Limb (tissue), 2 donors: ENCODE results near the gene ZNF691.
"Not testable (repeated sequence)": the region's sequence is repeated elsewhere in the genome, so short reads cannot be mapped to it uniquely, and the experiment has no call there.

Source experiments
- DNase-seq, 2 donors: peaks; one replicate each; pipeline ENCODE4 v3.0.0-alpha.2; 2016; ENCODE audit errors: extremely low spot score in 2 of 2

ZNF691 gene

GRCh38 chr1:42832641-42833240 lies 13.7 kb upstream of the ZNF691 start:
- no peak for DNase-seq

- DNase-seq = no peak
Observed at GRCh38 chr1:42833981-42834380, 12.4 kb upstream of the ZNF691 start.

GRCh38 chr1:42834803-42835202 lies 11.6 kb upstream of the ZNF691 start:
- DNase-seq = no peak

GRCh38 chr1:42835422-42835821 lies 11.0 kb upstream of the ZNF691 start:
- no peak for DNase-seq

DNA sequence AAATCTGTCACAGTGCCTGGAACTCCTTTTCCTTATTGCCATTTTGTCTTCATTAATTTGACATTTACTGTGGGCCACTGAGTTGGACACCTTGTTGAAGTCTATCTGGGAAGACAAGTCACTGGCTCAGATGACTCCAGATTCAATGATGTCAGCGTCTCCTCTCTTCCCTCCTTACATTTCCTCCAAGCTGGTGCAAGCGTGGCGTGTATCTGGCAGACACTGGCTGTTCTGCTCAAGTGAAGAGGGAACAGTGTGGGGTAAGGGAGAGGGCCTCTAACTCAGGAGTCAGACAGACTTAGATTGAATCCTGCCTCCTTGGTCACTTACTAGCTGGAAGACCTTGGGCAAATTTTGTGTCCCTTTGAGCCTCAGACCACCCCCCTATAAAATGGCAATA lies 8.7 kb upstream of the ZNF691 start:
- no peak for DNase-seq

- DNase-seq = no peak
Observed at GRCh38 chr1:42838482-42839190, 7.8 kb upstream of the ZNF691 start.

DNA sequence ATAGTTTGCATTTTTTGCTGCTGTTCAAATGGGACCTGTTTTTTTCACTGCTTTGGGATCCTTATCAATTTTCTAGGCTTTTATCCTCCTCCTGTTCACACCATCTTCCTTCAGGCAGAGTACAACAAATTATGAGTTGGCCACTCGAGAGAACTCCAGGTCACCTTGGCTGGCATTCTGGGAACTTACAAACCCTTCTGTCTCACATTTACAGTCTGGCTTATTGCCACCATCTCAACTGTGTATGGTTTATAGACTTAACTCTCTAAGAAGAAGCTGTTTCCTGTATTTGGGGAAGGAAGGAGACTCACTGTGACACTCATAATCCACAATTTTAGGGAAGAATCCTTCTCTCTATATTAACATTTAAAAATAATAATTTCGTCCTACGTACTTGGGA lies 5.4 kb upstream of the ZNF691 start:
- no peak for DNase-seq

DNA sequence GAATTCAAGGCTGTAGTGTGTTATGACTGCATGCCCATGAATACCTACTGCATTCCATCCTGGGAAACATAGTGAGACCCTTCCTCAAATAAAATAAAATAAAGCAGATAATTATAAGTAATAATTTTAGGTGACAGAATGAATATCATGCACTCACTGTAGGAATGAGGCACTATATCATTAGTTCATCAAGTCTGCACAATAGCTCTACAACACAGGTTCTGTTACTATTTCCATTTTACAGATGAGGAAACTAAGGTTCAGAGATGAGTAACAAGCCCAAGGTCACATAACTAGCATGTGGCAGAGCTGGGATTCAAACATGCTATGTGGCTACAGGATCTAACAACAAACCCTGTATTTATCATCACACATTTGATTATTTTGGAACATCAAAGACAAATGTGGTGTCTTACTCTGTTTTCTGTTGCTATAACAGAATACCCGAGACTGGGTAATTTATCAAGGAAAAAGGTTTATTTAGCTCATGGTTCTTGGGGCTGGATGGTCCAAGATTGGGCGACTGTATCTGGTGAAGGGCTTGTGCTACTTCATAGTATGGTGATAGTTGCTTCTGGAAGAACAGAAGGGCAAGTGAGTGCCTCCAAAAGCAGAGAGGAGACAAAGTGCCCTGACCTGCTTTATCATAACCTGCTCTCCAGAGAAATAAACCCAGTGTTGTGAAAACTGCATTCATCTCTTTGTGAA lies 4.8 kb upstream of the ZNF691 start:
- DNase-seq = no peak

DNA sequence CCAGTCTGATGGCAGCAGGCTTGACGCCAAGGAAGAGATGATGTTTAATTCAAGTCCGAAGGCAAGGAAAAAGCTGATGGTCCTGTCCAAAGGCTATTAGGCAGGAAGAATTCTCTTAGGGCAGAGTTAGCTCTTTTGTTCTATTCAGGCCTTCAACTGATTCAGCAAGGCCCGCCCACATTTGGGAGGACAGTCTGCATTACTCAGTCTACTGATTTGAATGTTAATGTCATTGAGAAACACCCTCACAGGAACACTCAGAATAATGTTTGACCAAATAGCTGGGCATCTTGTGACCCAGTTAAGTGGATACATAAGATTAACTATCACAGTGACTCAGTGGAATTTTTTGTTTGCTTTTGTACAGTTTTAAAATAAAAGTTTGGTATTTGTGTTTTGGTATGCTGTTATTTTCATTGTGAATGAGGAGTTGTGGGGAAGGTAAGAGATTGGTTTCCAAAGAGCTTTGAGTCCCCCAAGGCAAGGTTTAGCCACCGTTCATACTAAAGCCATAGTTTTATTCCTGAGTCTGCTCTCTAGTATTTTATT lies 1.7 kb upstream of the ZNF691 start:
- DNase-seq = no peak

DNA sequence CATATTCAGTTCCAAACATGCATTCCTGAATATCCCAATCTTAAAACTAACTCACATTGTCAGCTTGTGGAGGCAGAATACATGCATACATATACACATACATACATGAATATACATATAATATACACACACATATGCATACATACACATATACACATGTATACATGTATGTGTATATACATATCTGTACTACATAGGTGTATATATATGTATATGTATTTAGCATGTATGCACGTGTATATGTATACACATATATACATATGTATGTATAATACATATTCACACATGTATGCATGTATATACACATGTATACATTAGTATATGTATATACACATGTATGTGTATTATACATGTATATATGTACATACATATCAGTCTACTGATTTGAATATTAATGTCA lies 1.2 kb upstream of the ZNF691 start:
- DNase-seq = no peak

DNA sequence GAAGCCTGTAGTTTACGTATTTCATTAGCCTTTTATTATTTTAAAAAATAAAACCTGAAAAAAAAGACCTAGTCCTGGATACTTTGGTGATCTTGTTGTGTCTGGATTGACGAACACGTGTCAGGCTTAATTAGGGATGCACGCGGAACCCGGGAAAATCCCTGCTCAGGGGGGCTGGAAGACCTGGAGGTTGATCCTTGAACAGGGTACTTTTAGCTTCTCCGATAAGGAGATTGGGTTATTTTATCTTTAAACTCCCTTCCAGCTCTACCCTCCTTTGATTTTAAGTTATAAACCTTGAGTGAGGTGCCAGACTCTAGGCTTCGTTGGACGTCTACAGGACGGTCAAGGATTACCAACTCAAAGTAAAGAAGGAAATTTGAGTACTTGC lies 552 bp upstream of the ZNF691 start:
- DNase-seq = no peak

DNA sequence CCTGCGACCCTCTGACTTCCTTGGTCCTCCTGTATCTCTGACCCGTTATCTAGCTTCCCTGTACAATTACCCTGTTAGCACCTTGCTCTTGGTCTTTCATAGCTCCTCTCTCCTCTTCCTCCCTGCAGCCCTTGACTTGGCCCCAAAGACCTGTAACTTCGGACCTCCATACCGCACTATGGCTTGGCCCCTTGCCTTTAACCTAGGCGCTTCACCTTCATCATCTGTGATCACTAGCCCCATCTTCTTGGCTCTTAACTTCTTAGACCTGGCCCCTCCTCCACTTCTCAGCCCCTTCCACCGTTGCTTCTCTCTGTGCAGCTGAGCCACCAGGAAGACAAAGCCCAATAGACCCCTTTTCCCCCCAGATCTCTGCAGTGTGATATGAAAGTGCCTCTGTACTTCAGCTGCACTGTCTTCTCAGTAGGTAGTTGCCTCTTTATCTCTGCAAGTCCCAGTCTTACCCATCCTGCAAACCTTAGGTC lies 740 bp downstream of the ZNF691 start:
- no peak for DNase-seq

GRCh38 chr1:42847721-42848460 lies 1.5 kb downstream of the ZNF691 start:
- no peak for DNase-seq

DNA sequence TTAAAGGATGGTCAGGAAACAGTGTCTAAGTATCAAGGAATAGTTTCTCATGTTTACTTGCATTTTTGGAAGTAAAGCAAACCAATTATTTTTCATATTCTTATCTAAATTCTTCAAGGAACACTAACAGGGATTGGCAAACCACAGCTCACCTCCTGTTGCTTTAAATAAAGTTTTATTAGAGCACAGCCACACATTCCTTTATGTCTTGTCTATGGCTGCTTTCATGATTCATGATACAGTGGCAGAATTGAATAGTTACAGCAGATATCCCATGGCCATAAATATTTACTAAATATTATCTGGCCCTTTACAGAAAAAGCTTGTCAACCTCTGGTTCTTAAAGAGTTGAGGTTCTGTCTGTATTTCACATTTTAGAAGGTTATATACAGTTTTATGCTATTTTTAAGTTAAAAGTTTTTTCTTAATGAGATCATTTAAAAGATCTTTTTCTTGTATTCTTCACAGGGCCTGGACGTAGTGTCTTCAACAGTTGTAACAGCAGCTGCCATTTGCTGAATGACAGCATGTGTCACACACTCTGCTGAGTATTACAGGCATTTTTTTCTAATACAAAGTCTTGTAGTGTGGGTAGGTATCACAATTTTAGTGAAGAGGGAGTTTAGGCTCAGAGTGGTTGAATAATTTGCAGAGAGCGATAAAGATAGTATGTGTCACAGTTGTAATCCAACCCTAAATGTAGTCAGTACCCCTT lies 2.6 kb downstream of the ZNF691 start:
- no peak for DNase-seq

DNA sequence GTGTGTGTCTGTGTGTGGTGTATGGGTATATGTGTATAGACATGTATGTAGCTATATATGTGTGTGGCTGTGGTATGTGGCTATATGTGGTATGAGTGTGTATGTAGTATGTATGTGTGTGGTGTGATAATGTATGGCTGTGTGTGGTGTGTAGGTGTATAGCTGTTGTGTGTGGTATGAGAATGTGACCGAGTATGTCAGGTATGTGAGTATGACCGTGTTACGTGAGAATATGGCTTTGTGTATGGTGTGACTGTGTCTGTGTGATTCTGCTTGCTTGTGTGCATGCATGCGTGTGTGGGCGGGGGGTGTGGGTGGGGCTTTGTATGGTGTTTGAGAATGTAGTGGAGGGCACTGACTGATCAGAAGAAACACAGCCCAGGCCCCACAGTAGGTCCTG lies 3.5 kb downstream of the ZNF691 start:
- DNase-seq = no peak

GRCh38 chr1:42851420-42851819 lies 5.0 kb downstream of the ZNF691 start:
- DNase-seq = no peak

DNA sequence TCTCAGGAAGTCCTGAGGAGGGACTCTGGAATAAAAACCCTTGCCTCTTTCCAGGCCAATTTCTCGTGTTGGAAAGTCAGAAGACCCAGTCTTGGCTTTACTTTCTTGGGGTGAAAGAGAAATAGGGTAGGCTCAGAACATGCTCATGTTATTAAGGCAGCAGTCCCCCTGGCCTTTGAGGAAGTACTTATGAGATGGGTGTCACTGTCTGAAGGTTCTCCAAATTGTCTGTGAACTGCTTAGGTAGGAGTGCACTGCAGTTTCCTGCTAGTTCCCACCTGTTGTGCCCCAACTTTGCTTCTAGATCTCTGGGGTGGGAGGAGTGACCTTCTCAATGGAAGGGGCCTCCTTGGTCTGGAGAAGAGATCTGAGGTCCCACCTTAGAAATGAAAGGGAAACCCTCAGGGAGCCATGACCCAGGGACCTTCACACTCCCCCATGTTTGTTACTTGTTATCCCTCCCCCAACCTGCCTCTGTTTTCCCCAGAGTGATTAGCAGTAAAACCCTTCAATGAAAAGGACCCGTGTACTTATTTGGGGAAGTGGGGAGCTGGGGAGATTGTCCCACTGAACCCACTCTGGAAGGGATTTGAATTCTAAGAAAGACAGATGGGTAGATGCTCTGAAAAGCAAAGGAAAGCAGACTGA lies 5.7 kb downstream of the ZNF691 start:
- DNase-seq = no peak

- no peak for DNase-seq
Observed at GRCh38 chr1:42852608-42852980, 6.2 kb downstream of the ZNF691 start.

DNA sequence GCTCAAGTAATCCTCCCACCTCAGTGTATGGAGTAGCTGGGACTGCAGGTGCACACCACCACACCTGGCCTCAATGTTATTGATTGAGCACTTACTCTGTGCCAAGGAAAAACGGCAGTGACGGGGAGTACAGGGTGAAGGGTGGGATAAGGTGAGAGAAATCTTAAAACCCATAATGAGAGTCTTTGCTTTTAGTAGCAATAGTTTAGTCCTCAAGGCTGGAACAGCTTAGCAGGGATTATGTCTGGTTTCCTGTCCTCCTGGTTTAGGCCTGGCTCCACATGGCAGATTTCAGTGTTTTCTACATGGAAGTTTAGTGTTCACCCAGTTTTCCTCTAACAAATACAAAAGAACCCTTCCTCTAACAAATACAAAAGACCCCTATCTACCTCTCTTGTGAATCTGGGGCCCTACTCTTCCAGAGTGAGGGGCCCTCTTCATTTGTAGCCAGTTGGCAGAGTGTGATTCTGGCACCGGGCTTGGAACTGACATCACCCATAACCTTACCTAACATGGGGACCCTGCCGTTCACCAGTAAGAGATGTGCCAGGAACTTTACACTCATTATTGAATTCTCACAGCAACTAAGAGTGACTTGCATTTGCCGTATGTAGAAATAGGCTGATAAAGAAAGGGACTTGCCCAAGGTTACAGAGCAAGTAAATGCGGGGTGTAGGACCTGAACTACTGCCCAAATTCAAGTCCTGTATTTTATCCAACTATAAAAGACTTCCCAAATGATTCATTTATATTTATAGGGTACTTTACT lies 6.9 kb downstream of the ZNF691 start:
- DNase-seq = no peak

- DNase-seq = not testable (repeated sequence)
Observed at GRCh38 chr1:42856554-42856953, 10.1 kb downstream of the ZNF691 start.
